GM19023 (cell line): ENCODE measurements around the gene SULF2.

ENCODE experiments used
- ATAC-seq: cut with Tn5 transposase; IDR thresholded peaks from one replicate; pipeline ENCODE4 v1.9.1; 2021; ENCODE audit warnings: mild to moderate bottlenecking, moderate library complexity; ENCODE audit not compliant: unreplicated experiment

Gene SULF2

DNA sequence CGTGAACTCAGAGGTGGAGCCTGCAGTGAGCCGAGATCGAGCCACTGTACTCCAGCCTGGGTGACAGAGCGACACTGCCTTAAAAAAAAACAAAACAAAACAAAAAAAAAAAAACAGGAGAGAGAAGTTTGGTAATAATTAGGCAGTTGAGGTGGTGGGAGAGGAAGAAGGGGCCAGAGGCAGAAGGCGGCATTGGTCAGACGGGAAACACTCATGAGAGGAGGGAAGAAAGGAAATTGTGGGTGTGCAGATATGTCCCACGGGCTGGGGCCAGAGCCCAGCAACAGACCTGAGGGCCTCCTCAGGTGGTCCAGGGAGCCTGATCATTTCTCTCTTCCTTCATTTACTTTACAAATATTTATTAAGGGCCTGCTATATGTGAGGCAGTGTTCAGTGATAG is 20.0 kb downstream of the SULF2 start:
- no peak for ATAC-seq

DNA sequence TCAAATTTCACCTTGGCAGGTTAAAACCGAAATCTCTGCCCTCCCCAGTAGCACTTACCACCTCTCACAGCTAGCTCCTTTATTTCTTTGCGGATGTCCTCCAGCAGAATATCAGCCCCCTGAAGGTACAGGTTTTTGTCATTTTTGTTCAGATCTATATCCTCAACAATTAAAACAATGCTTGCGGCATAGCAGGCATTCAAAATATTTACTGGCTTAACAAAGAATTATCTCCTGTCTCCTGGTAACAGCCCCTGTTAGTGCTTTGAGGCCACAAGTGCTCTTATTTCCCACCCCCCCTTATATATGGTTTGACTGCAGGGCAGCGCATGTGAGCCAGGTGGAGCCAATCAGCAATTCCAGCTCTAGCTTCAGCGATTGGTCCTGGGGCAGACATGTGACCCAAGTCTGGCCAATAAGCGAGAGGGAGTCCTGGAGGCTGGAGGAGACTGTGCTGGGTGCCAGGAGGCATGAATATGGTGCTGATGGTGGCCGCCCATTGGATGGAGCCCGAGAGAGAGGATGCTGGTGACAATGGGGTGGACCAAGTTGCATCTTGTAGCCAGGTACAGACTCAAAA is 21.0 kb downstream of the SULF2 start:
- ATAC-seq: no peak

DNA sequence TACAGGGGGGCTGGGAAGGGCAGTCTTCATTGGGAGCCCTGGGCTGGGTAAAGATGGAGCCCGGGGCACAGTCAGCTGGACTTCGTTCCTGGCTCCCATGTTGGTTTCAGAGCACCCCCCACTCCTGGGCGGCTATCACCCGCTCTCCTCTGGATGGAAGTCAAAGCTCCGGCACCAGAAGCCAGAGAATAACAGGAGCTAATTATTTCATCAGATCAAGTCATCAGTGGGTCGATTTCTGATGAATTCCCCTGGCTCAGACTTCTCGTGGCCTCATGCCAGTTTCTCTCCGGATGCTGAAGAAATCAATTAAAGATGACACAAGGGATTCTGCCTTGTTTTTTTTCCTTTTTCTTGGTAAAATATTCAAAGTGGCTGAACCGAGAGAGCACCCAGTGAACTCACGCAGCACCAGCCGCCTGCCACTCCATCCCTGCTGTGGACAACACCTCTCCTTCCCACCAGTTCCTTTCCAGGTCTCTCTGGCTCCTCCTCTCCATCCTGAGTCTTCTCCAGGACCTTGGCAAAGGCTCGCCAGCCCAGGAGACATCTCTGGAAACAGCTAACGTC is 22.5 kb downstream of the SULF2 start:
- ATAC-seq: no peak

DNA sequence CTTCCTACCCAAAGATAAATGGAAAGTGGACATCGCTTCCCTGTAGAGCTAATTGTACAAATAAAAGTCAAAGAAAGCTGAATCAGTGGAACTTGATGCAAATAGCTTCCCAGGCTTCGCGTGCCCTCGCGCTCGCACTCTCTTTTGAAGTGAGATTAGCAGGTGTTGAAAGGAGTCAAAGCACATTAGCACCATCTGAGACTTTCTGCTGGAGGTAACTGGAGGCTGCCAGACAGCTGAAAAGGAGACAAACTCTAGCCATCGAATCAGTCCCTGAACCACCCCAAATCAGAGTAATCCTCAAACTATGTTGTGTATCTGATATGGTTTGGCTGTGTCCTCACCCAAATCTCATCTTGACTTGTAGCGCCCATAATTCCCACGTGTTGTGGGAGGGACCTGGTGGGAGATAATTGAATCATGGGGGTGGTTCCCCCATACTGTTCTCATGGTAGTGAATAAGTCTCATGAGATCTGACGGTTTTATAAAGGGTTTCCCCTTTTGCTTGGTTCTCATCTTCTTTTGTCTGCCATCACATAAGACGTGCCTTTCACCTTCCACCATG is 23.7 kb downstream of the SULF2 start:
- no peak for ATAC-seq

DNA sequence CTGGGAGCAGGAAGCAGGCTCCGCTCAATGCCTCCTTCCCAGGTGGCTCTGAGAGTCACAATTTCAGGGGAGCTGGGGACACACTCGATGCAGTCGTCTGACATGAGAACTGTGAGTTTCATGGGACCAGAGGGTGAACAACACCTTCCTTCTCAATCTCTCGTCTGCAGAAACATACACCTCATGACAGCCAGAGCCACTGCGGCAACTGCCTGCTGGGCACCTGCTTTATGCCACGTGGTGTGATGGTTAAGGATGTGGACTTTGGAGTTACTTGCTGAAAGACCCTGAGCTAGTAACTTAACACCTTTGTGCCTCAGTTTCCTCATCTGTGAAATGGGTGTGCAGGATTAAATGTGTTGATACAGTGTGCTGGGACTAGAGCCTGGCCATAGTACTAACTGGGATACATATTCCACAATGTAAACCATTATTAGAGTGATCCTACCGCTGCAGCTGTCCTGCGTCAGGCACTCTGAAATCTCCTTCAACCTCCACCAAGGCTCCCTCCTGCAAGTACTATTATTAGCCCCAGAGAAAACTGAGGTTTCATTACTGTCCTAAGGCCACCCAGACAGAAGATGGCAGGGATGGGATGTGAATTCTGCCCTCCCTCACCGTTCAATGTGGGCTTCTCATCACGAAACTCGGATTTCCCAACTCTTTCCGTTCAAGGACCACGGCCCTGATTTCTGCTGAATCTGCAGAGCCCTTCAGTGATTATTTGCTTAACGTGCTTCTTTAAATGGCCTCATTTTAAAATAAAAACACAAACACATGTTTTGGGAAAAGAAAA is 24.4 kb downstream of the SULF2 start:
- no peak for ATAC-seq

DNA sequence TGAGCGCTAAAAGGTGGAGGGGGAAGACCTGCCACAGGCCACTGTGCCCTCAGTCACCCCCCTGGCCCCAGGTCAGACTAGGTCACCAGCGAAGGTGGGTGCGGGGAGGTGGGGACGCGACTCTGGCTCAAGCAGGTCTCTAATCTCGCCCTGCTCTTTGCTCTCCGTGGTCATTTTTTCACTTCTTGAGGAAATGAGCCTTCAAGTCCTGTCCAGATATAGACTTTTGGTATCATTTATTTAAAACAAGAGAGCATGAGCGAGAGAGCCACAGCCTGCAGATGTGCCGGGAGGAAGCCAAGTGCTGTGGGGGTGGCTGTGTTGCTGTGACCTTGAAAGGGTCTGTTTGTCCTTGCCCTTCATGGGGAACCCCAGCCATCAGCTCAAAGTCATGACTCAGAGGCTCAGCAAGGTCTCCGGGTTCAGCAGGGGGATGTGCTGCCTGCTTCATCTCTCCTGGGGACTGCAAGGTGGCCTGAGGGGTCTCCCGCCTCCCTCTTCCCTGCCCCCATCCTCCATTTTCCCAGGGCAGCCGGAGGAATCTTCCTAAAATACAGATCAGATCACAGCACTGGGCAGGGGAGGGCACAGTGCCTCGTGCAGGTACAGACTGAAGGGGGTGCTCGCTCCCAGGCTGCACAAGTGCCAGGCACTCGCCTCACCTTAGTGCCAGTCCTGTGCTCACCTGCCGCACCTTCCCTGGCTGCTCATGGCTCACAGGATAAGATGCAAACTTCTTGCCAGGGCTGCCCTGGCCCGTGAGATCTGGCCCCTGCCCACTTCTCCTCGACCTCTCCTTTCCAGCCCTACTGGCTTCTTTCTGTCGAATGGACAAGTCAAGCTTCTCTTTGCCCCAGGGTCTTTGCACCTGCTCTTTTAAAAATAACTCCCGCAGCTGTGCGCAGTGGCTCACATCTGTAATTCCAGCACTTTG is 26.5 kb downstream of the SULF2 start:
- no peak for ATAC-seq

DNA sequence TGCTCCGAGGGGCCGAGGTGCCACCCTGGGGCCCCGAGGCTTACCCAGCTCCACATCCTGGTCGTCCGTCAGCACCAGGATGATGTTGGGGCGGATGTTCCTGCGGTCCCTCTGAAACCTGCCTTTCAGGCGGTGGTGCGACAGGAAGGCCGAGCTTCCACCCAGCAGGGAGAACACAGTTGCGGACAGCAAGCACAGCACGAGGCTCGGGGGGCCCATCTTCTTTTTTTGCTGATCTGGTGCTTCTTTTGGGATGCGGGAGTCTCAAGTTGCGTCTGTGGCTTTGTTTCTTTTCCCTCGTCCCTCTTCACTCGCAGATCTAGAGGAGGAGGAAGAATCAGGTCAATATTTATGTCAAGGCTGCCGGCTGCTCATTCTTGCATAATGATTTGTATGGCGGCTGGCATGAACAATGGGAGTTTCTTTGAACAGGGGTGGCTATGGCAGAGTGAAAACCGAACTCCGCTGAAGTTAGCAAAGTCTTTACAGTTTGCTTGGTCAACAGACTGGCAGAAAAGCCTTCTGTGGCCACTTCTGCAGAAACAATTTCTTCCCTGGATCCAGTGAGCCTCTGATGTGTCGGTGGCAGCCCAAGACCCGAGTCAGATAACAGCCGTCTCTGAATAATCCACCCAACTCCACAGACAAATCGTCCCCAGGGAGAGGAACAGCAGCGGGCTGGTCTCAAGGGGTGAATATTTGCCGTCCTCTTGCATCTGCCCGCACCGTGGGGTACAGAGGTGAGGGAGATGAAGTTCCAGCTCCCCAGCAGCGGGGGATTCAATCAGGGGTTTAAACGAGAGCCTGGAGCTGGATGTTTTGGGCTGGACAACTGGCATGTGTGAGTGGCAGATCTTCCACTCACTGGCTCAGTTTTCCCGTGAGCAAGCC is 27.9 kb downstream of the SULF2 start:
- ATAC-seq: no peak

DNA sequence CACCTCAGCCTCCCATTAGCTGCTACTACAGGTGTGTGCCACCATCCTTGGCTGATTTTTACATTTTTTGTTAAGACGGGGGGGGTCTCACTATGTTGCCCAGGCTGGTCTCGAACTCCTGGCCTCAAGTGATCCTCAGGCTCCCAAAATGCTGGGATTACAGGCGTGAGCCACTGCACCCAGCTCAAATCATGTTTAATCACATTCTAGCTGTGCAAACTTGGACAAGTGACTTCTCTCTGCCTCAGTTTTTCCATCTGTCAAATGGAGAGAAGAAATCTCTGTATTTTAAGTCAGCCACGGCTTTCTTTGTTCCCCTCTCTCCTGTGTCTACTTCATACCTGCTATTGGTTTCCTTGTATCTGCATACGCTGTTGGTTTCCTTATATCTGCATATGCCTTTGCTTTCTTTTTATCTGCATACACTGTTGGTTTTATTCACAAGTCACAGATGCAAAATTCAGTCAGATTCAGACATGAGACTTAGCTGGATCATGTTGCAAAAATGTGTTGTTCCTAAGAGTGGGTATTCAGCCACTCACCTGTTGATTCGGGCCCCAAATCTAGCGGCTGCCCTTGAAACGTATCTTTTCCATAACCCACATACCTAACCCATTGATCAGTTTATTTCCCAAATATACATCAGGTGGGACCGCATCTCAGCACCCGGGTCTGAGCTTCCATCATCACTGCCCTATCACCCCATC is 30.2 kb downstream of the SULF2 start:
- no peak for ATAC-seq

DNA sequence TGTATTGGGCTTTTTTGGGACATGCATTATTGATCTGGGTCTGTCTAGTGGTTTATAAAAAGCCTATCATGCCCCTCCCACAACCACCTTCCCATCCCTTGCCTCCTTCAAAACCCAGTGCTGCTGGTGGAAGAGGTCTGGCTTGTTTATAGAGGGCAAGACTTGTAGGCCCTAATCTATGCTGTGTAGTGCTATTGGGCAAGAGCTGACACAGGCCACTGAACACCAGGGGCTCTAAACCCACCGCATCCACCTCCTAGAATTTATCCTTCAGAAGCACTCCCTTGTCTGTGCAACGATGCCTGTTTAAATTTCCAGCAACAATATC is 30.9 kb downstream of the SULF2 start:
- no peak for ATAC-seq

DNA sequence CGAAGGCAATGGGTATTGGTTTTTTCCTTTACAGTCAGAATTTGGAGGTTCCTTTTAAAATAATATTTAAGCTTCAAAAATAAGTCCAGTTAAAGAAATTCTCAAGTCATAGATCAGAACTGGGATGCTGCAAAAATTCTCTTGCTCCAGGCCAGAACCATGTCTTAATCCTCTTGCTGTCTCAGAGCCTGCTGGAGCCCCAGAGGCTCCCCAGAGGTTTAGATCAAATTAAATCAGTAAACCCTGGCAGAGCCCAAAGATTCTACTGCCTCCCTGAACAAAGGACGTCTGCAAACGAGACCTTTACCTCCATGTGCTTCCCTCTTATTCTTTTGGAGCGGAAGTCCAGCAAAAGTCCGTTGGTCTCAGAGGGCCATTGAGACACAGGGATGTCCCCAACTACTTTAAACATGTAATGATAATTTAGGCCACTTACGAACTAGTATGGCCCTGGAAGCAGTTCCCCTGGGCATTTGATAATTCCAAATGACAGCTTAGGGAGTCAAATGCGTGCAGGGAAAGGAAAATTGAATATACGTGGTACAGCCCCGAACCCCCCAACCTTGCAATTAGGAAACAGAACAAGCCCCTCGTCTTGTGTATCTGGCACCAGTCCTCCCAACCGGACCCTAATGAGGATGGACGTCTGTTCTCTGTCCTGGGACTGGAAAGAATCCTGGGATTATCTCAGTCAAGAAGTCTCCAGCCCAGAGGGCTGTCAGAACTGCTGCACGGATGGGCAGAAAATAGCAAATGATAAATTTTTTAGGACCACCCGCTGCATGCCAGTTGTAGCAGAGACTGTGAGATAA is 31.5 kb downstream of the SULF2 start:
- ATAC-seq: no peak

DNA sequence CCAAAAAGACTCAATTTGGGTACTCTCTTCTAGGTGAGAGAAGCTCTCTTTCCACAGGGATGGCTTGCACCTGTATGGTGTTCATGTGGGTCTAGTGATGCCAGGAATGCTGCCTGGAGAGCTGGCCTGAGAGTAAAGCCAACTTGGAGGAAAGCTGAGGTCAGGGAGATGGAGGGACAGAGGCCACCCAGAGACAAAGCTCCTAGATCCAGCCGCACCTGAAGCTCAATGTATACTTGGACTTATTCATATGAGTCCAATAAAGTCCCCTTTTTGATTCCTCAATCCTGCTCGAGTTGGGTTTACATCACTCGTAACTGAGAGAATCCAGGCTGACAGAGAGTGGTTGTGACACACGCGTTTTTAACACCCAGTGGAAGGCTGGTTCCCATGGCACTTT is 33.8 kb downstream of the SULF2 start:
- no peak for ATAC-seq

DNA sequence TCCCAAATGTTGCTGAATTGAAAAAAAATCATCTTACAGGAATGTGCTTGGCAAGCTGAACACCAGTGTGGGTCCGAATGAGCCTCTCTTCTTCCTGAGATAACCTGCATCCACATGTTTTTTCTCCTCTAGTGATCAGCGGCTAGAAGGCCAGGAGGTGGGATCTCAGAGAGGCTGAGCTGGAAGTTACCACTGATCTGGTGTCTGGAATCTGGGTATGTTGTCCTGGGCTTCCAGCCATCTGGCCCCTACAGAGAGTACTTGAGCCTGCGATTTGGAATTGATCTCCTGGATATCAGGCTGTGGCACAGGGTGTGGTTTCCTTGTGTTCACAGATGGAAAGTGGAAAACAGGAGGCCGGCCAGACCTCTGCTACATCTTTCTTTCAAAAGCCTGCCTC is 35.9 kb downstream of the SULF2 start:
- ATAC-seq: no peak

DNA sequence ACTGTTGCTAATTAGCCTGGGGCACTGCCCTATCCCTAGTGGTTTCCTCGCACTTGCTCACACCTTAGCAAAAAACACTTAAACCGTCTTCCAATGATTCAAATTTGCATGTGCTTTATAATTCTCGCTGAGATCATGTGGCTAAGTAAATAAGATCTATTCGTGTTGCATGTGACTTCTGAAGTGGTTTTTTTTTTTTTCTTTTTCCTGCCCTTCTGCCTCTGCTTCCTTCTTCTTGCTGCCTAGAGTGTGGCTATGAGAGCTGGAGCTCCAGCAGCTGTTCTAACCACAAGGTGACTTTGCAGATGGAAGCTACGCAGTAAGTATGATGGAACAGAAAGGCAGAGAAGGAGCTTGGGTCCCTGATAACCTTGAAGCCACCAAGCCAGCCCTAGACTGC is 36.5 kb downstream of the SULF2 start:
- ATAC-seq: no peak

DNA sequence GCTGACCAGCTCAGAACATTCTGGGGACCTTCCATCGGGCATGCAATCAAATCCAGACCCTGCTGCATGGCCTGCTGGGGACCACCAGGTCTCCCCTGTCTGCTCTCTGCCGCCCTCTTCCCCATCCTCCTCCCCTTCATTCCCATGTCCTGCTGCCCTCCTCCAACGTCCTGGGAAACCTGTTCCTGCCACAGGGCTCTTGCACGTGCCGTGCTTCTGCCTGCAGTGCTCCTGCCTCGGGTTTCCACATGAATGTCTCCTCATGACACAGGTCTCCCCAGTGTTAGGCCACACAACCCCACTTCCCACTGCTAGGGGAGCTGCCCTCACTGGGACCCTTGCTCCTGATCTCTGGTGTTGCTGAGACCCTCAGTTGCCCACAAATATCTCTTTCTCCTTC is 37.2 kb downstream of the SULF2 start:
- no peak for ATAC-seq

DNA sequence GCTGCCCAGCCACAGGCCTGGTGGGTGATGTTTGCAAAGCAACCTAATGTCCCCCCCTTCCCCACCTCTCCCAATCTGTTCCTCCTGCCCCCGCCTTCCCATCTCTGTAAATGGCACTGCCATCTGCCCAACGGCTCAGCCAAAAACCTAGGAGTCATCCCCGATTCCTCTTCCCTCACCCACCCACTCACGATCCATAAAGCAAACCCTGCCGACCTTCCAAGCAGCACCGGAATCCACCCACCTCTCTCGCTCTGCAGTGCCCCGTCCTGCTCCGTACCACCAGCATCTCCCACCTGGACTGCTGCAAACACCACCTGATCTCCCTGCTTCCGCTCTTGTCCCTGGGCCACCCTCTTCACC is 37.6 kb downstream of the SULF2 start:
- no peak for ATAC-seq

DNA sequence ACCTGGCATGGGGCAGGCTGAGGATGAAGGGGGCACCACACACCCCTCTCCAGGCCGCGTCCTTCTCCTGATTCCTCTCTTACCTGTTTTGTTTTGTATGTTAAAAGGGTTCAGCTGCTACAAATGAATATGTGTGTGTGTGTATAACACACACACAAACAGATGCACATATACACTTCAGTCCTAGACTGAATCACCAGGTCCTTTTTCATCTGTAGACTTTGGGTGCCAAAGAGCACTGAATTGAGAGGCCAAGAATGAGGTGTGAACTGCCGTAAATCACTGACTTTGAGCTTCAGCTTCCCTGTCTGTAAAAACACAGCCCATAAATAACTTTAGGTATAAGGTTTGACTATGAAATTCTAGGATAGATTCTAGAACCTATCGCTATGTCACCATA is 40.5 kb downstream of the SULF2 start:
- no peak for ATAC-seq

DNA sequence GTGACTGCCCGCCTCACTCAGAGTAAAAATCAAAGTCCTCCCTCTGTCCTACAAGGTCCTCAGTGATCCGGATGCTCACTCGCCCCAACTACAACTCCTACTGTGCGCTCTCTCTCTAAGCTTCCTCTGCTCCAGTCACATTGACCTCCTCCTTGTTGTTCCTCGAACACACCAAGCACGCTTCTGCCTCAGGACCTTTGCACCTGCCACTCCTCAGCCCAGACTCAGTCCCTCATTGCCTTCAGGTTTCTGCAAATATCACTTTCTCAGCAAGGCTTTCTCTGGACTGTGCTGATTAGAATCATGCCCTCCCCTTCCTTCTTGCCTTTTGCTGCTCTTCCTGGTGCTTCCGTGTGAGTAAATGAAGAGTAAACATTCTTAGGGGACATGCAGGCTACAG is 41.6 kb downstream of the SULF2 start:
- no peak for ATAC-seq

DNA sequence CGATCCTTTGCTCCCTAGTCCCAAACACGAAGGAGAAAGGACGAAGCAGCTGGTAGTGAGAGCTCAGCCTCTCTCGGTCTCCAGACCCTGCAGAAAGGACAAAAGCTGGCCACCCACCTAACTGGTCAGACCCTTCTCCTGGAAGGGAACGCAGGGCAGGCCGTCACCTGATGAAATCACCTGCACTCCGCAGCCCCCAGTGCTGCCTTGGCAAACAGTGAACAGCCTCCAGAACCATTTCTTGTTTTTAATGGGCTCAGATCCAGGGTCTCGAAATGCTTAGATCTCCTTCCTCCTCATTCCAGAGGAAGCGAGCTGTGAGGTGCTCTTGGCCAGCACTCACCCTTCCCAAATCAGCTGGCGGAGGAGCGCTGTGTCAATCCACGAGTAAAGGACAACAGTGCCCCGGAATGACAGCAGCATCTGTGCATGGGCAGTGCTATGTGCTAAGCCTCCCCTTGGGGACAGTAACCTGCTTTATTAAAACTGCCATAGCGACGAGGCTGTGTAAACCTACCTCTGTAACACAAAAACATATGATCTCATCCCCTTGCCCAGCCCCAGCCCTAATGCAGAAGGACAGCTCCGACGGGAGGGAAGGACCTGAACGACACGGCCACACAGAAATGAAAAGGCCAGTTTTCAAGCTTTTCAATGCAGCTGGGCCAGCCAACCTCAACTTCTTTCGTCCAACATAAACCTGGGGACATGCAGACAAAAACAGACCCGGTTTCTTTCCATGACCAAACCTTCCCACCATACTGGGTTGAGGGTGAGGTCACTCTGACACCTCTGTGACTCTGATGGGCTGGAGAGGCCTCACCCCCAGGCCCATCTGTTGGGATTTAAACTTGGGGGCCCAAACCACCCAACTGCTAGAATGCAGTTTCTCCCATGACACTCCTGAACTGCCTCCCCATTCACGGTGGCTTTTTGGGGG is 43.3 kb downstream of the SULF2 start:
- ATAC-seq: no peak
